ENCODE data around the gene IFT80. TPM values are rescaled to one million over a fixed set of nuclear protein-coding genes. Genes with fewer than 3 reads are reported as not detected.

IFT80 gene
- total and polyA plus RNA-seq, 2 experiments from 2014 or later: 14.1 to 33.0 TPM

- ATAC-seq (no peak), DNase-seq (ENCODE audit: low spot score) (no peak)
- Histone ChIP-seq H2AFZ (no peak overlapping the region), H3K79me2 (replicated peaks; ENCODE audit: insufficient read depth) (peaks cover 34% of the 10 kb centered on the region), H3K9me2 (ENCODE audit: insufficient read depth) (no peaks in the 10 kb centered on the region), H3K4me1 (ENCODE audit: insufficient read depth) (no peaks in the 10 kb centered on the region), H3K27ac (ENCODE audit: low read depth) (no peak overlapping the region), H3F3A (replicated peaks; ENCODE audit: low read depth) (no peaks in the 10 kb centered on the region), H3K4me2 (no peak overlapping the region), H3K36me3 (ENCODE audit: insufficient read depth) (peaks cover 47% of the 10 kb centered on the region), H3K4me3 (no peak overlapping the region), H3K27me3 (ENCODE audit: insufficient read depth) (no peaks in the 10 kb centered on the region), H4K20me1 (replicated peaks; ENCODE audit: insufficient read depth) (peaks cover 23% of the 10 kb centered on the region; the same call in 1 of the 2 replicates)
- Mint-ChIP-seq H3K27me3 (ENCODE audit: insufficient read depth, low read depth, poor library complexity) (no peaks in the 10 kb centered on the region), H3K9me3 (no peaks in the 10 kb centered on the region), H3K27ac (no peak overlapping the region), H3K36me3 (ENCODE audit: low read depth) (peaks cover 74% of the 10 kb centered on the region), H3K4me1 (no peaks in the 10 kb centered on the region), H3K4me3 (no peak overlapping the region)
- no peak for TF ChIP-seq EZH2phosphoT487 (IDR thresholded peaks at IDR 0.05; ENCODE audit: unreplicated experiment)
- no peak for TF ChIP-seq STAT1 (IDR thresholded peaks at IDR 0.05; ENCODE audit: unreplicated experiment)
- no peak for TF ChIP-seq ETS1 (IDR thresholded peaks at IDR 0.05)
- TF ChIP-seq CREB1 (CRISPR knock-in tag; IDR thresholded peaks at IDR 0.05; ENCODE audit: low read depth): no peak
- TF ChIP-seq JUNB (IDR thresholded peaks at IDR 0.05; ENCODE audit: unreplicated experiment): no peak
- no peak for TF ChIP-seq EZH2 (IDR thresholded peaks at IDR 0.05; ENCODE audit: low read depth, unreplicated experiment)
- no peak for TF ChIP-seq ZNF462 (CRISPR knock-in tag; IDR thresholded peaks at IDR 0.05)
- no peak for TF ChIP-seq ZNF331 (CRISPR knock-in tag; IDR thresholded peaks at IDR 0.05; ENCODE audit: low read depth)
- TF ChIP-seq REST (IDR thresholded peaks at IDR 0.05; ENCODE audit: unreplicated experiment): no peak
Measured at GRCh38 chr3:160412477-160412876, 13.5 kb upstream of the IFT80 start.

Data from GM23338 (cell line).